ENCODE data around the gene MAST4. TPM values are rescaled to one million over a fixed set of nuclear protein-coding genes. Genes with fewer than 3 reads are reported as not detected.

The MAST4 gene
- total RNA-seq, 1 donor from 2014 or later, result 17.2 TPM

GRCh38 chr5:67209141-67209771, 613.1 kb downstream of the MAST4 start:
- Mint-ChIP-seq H3K9me3 (no peaks in the 10 kb centered on the region), H3K4me1 (peaks cover 69% of the 10 kb centered on the region), H3K36me3 (ENCODE audit: low read depth) (no peaks in the 10 kb centered on the region), H3K27me3 (no peaks in the 10 kb centered on the region), H3K27ac (peak overlapping the region; percentile 85), H3K4me3 (no peak overlapping the region)
- CTCF ChIA-PET, result interaction anchor here (0.7 to 10.7 kb wide), 14 partner anchors 9 to 1044 kb away, joined by 3 to 164 read pairs (median 5); no protein-coding TSS in a partner anchor
- no peak for DNase-seq
- peak; percentile 43 for ATAC-seq (ENCODE audit: low read depth)
- intact Hi-C loops (cut with micrococcal nuclease), result loop anchor here (1.0 to 10.0 kb wide), 8 partner anchors 43 to 1284 kb away; partner anchors contain the start of genes ERBIN and SREK1
- POLR2A ChIA-PET, result interaction anchor here (1.4 to 16.1 kb wide), 5 partner anchors 9 to 51 kb away, joined by 3 to 228 read pairs (median 21); partner anchors contain the start of gene CD180
- no peak for TF ChIP-seq CTCF (IDR thresholded peaks at IDR 0.05)

GRCh38 chr5:67211926-67212325, 615.7 kb downstream of the MAST4 start:
- ATAC-seq (ENCODE audit: low read depth), result no peak
- H3K27me3 Mint-ChIP-seq, result no peaks in the 10 kb centered on the region
- intact Hi-C loops (cut with micrococcal nuclease), result no loop called here
- H3K27ac Mint-ChIP-seq, result peak overlapping the region; percentile 35
- no peaks in the 10 kb centered on the region for H3K9me3 Mint-ChIP-seq
- ChIA-PET POLR2A (interaction anchor here (1.3 kb wide), 1 partner anchor 10 kb away, joined by 4 read pairs; no protein-coding TSS in a partner anchor), CTCF (interaction anchor here (1.3 to 10.7 kb wide), 3 partner anchors 34 to 55 kb away, joined by 5 to 164 read pairs (median 100); no protein-coding TSS in a partner anchor)
- peaks cover 68% of the 10 kb centered on the region for H3K4me1 Mint-ChIP-seq
- no peak for DNase-seq
- TF ChIP-seq CTCF (IDR thresholded peaks at IDR 0.05), result no peak
- H3K36me3 Mint-ChIP-seq (ENCODE audit: low read depth), result no peaks in the 10 kb centered on the region
- H3K4me3 Mint-ChIP-seq, result no peak overlapping the region

GRCh38 chr5:67214036-67214435, 617.8 kb downstream of the MAST4 start:
- ChIA-PET POLR2A (interaction anchor here (0.9 to 2.9 kb wide), 3 partner anchors 14 to 47 kb away, joined by 3 to 14 read pairs (median 11); no protein-coding TSS in a partner anchor), CTCF (interaction anchor here (0.7 to 2.5 kb wide), 4 partner anchors 48 to 906 kb away, joined by 3 to 12 read pairs (median 5); no protein-coding TSS in a partner anchor)
- intact Hi-C loops (cut with micrococcal nuclease), result no loop called here
- Mint-ChIP-seq H3K27ac (peak overlapping the region; percentile 27), H3K27me3 (no peaks in the 10 kb centered on the region), H3K9me3 (no peaks in the 10 kb centered on the region), H3K4me1 (peaks cover 64% of the 10 kb centered on the region), H3K4me3 (no peak overlapping the region), H3K36me3 (ENCODE audit: low read depth) (no peaks in the 10 kb centered on the region)
- TF ChIP-seq CTCF (IDR thresholded peaks at IDR 0.05), result no peak
- DNase-seq, result no peak
- ATAC-seq (ENCODE audit: low read depth), result no peak

GRCh38 chr5:67214707-67215447, 618.7 kb downstream of the MAST4 start:
- intact Hi-C loops (cut with micrococcal nuclease), result no loop called here
- Mint-ChIP-seq H3K27me3 (no peaks in the 10 kb centered on the region), H3K9me3 (no peaks in the 10 kb centered on the region), H3K4me1 (peaks cover 61% of the 10 kb centered on the region), H3K4me3 (peak overlapping the region; percentile 76), H3K27ac (peak overlapping the region; percentile 98), H3K36me3 (ENCODE audit: low read depth) (no peaks in the 10 kb centered on the region)
- DNase-seq, result no peak
- ChIA-PET POLR2A (interaction anchor here (1.0 to 2.9 kb wide), 12 partner anchors 8 to 1002 kb away, joined by 3 to 20 read pairs (median 6); partner anchors contain the start of genes CD180 and PIK3R1), CTCF (interaction anchor here (1.5 to 2.5 kb wide), 4 partner anchors 8 to 58 kb away, joined by 5 to 13 read pairs (median 9); no protein-coding TSS in a partner anchor)
- TF ChIP-seq CTCF (IDR thresholded peaks at IDR 0.05), result no peak
- no peak for ATAC-seq (ENCODE audit: low read depth)

Measured in activated B cell treated with CpG ODN at 0.5 μM for 24 hours (primary cell).